HG02973 (cell line): ENCODE data around the gene DUSP3.

ENCODE experiments used
- ATAC-seq: cut with Tn5 transposase; IDR thresholded peaks from one replicate; pipeline ENCODE4 v1.9.1; 2021; ENCODE audit warnings: moderate library complexity; ENCODE audit not compliant: unreplicated experiment

The DUSP3 gene

GRCh38 chr17:43778337-43779144, at the start of gene DUSP3:
Gene DUSP3 (minus strand): TSS chr17:43778977. CDS start chr17:43778924, 53 bp downstream.
- ATAC-seq = peak; percentile 81

- ATAC-seq = no peak
Measured at GRCh38 chr17:43827596-43827995, 48.8 kb upstream of the DUSP3 start.

GRCh38 chr17:43826206-43826605, 47.4 kb upstream of the DUSP3 start:
- ATAC-seq = no peak

- ATAC-seq = no peak
Measured at GRCh38 chr17:43825567-43825966, 46.8 kb upstream of the DUSP3 start.

- ATAC-seq = no peak
Measured at GRCh38 chr17:43823350-43824084, 44.7 kb upstream of the DUSP3 start.

- ATAC-seq = no peak
Measured at GRCh38 chr17:43822570-43823190, 43.9 kb upstream of the DUSP3 start.

- no peak for ATAC-seq
Measured at GRCh38 chr17:43820759-43821158, 42.0 kb upstream of the DUSP3 start.

- no peak for ATAC-seq
Measured at GRCh38 chr17:43818966-43819365, 40.2 kb upstream of the DUSP3 start.

GRCh38 chr17:43817826-43818225, 39.0 kb upstream of the DUSP3 start:
- ATAC-seq = no peak

GRCh38 chr17:43816336-43817320, 37.9 kb upstream of the DUSP3 start:
- ATAC-seq = no peak

- ATAC-seq = no peak
Measured at GRCh38 chr17:43814714-43815113, 35.9 kb upstream of the DUSP3 start.

- ATAC-seq = no peak
Measured at GRCh38 chr17:43814026-43814425, 35.2 kb upstream of the DUSP3 start.

- ATAC-seq = no peak
Measured at GRCh38 chr17:43813386-43813785, 34.6 kb upstream of the DUSP3 start.

GRCh38 chr17:43812396-43813265, 33.9 kb upstream of the DUSP3 start:
- no peak for ATAC-seq

- no peak for ATAC-seq
Measured at GRCh38 chr17:43810823-43811222, 32.0 kb upstream of the DUSP3 start.

GRCh38 chr17:43810226-43810715, 31.5 kb upstream of the DUSP3 start:
- no peak for ATAC-seq

- ATAC-seq = no peak
Measured at GRCh38 chr17:43809121-43809520, 30.3 kb upstream of the DUSP3 start.

- ATAC-seq = no peak
Measured at GRCh38 chr17:43808076-43808475, 29.3 kb upstream of the DUSP3 start.

- ATAC-seq = no peak
Measured at GRCh38 chr17:43805117-43805516, 26.3 kb upstream of the DUSP3 start.
